GM21360 (cell line): ENCODE measurements around the gene GRID1.

Source experiments
- ATAC-seq: cut with Tn5 transposase; IDR thresholded peaks from one replicate; pipeline ENCODE4 v1.9.1; 2021; ENCODE audit warnings: mild to moderate bottlenecking, moderate library complexity; ENCODE audit not compliant: unreplicated experiment

The GRID1 gene

GRCh38 chr10:86371116-86371515 lies 4.5 kb upstream of the GRID1 start:
- ATAC-seq: no peak

GRCh38 chr10:86370006-86370585 lies 3.5 kb upstream of the GRID1 start:
- ATAC-seq: no peak

- ATAC-seq: no peak
Measured at GRCh38 chr10:86368987-86369386, 2.4 kb upstream of the GRID1 start.

GRCh38 chr10:86368046-86368445 lies 1.5 kb upstream of the GRID1 start:
- no peak for ATAC-seq

GRCh38 chr10:86367152-86367951 lies 757 bp upstream of the GRID1 start:
- no peak for ATAC-seq

GRCh38 chr10:86366902-86367151 lies 232 bp upstream of the GRID1 start:
- peak; percentile 37 for ATAC-seq

- no peak for ATAC-seq
Measured at GRCh38 chr10:86365346-86366032, 1.1 kb downstream of the GRID1 start.

- no peak for ATAC-seq
Measured at GRCh38 chr10:86364491-86365345, 1.9 kb downstream of the GRID1 start.

- ATAC-seq: no peak
Measured at GRCh38 chr10:86363833-86364490, 2.6 kb downstream of the GRID1 start.

GRCh38 chr10:86363184-86363832 lies 3.3 kb downstream of the GRID1 start:
- no peak for ATAC-seq

GRCh38 chr10:86362586-86363183 lies 3.9 kb downstream of the GRID1 start:
- no peak for ATAC-seq

GRCh38 chr10:86362129-86362527 lies 4.5 kb downstream of the GRID1 start:
- no peak for ATAC-seq

- ATAC-seq: no peak
Measured at GRCh38 chr10:86361156-86362128, 5.2 kb downstream of the GRID1 start.

- no peak for ATAC-seq
Measured at GRCh38 chr10:86360657-86361056, 5.9 kb downstream of the GRID1 start.

GRCh38 chr10:86359954-86360353 lies 6.6 kb downstream of the GRID1 start:
- no peak for ATAC-seq

GRCh38 chr10:86359111-86359510 lies 7.5 kb downstream of the GRID1 start:
- ATAC-seq: no peak

- no peak for ATAC-seq
Measured at GRCh38 chr10:86357676-86358075, 8.9 kb downstream of the GRID1 start.

- no peak for ATAC-seq
Measured at GRCh38 chr10:86357041-86357440, 9.6 kb downstream of the GRID1 start.

GRCh38 chr10:86356296-86356695 lies 10.3 kb downstream of the GRID1 start:
- ATAC-seq: no peak
